ENCODE measurements around the gene UNC5CL. TPM values are rescaled to one million over a fixed set of nuclear protein-coding genes. Genes with fewer than 3 reads are reported as not detected.
A peak's percentile ranks its signal among the peaks of the same experiment; 100 is the strongest.

The UNC5CL gene
- total and polyA plus RNA-seq, 9 of the 15 experiments (the other 6 are each of a cell fraction or from before 2014, with no cell fraction given), result 0.07 to 1.8 (median 0.62) TPM; not detected in 1

DNA sequence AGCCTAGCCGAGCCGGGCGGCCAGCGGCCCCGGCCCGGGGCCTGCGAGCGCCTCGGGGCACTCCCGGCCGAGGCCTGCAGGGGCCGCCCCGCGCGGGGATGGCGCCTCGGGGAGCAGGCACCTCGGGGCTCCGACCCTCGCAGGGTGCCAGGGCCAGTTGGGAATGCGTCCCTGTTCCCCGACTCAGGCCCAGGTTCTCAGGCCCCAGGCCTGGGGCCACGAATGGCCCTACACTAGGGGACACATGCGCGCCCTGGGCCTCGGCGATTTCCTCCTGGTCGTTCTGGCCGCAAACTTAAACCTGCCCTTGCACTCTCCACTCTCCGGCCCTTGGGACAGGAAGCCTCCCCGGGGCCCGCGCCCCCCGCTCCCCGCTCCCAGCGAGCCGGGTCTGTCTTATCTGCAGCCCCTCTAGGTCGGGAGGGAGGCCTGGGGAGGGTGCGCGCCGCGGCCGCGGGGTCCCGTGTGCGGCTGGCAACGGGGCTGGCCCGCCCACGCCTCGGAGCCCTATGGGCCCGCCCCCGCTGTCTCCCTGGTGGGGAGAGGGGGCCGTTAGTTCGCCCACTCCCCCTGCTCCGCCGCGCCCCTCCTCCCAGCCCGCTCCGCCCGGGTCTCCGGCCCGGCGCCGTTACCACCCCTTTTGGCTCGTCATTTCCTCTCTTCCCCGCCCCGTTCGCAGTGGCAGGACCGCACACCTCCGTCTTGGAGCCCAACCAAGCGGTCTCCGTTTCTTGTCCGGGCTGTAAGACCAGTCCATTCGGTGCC is 34.4 kb upstream of the UNC5CL start (continued):
- TF ChIP-seq, protein P1, sequence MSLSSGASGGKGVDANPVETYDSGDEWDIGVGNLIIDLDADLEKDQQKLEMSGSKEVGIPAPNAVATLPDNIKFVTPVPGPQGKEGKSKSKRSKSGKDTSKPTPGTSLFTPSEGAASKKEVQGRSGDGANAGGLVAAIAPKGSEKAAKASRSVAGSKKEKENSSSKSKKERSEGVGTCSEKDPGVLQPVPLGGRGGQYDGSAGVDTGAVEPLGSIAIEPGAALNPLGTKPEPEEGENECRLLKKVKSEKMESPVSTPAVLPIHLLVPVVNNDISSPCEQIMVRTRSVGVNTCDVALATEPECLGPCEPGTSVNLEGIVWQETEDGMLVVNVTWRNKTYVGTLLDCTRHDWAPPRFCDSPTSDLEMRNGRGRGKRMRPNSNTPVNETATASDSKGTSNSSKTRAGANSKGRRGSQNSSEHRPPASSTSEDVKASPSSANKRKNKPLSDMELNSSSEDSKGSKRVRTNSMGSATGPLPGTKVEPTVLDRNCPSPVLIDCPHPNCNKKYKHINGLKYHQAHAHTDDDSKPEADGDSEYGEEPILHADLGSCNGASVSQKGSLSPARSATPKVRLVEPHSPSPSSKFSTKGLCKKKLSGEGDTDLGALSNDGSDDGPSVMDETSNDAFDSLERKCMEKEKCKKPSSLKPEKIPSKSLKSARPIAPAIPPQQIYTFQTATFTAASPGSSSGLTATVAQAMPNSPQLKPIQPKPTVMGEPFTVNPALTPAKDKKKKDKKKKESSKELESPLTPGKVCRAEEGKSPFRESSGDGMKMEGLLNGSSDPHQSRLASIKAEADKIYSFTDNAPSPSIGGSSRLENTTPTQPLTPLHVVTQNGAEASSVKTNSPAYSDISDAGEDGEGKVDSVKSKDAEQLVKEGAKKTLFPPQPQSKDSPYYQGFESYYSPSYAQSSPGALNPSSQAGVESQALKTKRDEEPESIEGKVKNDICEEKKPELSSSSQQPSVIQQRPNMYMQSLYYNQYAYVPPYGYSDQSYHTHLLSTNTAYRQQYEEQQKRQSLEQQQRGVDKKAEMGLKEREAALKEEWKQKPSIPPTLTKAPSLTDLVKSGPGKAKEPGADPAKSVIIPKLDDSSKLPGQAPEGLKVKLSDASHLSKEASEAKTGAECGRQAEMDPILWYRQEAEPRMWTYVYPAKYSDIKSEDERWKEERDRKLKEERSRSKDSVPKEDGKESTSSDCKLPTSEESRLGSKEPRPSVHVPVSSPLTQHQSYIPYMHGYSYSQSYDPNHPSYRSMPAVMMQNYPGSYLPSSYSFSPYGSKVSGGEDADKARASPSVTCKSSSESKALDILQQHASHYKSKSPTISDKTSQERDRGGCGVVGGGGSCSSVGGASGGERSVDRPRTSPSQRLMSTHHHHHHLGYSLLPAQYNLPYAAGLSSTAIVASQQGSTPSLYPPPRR (CRISPR knock-in tag; IDR thresholded peaks at IDR 0.05; ENCODE audit: borderline replicate concordance), result no peak
- TF ChIP-seq ZNF324 (CRISPR knock-in tag; IDR thresholded peaks at IDR 0.05) (no peak), ATF7 (IDR thresholded peaks at IDR 0.05) (peak; percentile 9; the same call in 1 of the 2 replicates), SP1 (CRISPR knock-in tag; IDR thresholded peaks at IDR 0.05) (peak; percentile 59; the same call in 1 of the 2 replicates), EP300 (IDR thresholded peaks at IDR 0.05; ENCODE audit: low read length) (peak; percentile 13; the same call in 1 of the 2 replicates), KDM5B (IDR thresholded peaks at IDR 0.05; ENCODE audit: insufficient replicate concordance, low read depth, low read length) (peak; percentile 76), POU5F1 (IDR thresholded peaks at IDR 0.05; ENCODE audit: borderline replicate concordance, low read depth, low read length, partially characterized antibody) (no peak), BCL6 (CRISPR knock-in tag; IDR thresholded peaks at IDR 0.05) (no peak), SIN3A (IDR thresholded peaks at IDR 0.05; ENCODE audit: borderline replicate concordance in 2 of 2, control insufficient read depth in 1 of 2, low read depth in 2 of 2, low read length in 2 of 2) (peak; percentile 78 to 80; a peak in 1 of 4 replicates)
- TF ChIP-seq, protein P2, sequence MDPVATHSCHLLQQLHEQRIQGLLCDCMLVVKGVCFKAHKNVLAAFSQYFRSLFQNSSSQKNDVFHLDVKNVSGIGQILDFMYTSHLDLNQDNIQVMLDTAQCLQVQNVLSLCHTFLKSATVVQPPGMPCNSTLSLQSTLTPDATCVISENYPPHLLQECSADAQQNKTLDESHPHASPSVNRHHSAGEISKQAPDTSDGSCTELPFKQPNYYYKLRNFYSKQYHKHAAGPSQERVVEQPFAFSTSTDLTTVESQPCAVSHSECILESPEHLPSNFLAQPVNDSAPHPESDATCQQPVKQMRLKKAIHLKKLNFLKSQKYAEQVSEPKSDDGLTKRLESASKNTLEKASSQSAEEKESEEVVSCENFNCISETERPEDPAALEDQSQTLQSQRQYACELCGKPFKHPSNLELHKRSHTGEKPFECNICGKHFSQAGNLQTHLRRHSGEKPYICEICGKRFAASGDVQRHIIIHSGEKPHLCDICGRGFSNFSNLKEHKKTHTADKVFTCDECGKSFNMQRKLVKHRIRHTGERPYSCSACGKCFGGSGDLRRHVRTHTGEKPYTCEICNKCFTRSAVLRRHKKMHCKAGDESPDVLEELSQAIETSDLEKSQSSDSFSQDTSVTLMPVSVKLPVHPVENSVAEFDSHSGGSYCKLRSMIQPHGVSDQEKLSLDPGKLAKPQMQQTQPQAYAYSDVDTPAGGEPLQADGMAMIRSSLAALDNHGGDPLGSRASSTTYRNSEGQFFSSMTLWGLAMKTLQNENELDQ (CRISPR knock-in tag; IDR thresholded peaks at IDR 0.05; ENCODE audit: borderline replicate concordance), result 0 out of 2 replicates have a peak, but pooled peaks have one; percentile 52
- TF ChIP-seq, protein P3, sequence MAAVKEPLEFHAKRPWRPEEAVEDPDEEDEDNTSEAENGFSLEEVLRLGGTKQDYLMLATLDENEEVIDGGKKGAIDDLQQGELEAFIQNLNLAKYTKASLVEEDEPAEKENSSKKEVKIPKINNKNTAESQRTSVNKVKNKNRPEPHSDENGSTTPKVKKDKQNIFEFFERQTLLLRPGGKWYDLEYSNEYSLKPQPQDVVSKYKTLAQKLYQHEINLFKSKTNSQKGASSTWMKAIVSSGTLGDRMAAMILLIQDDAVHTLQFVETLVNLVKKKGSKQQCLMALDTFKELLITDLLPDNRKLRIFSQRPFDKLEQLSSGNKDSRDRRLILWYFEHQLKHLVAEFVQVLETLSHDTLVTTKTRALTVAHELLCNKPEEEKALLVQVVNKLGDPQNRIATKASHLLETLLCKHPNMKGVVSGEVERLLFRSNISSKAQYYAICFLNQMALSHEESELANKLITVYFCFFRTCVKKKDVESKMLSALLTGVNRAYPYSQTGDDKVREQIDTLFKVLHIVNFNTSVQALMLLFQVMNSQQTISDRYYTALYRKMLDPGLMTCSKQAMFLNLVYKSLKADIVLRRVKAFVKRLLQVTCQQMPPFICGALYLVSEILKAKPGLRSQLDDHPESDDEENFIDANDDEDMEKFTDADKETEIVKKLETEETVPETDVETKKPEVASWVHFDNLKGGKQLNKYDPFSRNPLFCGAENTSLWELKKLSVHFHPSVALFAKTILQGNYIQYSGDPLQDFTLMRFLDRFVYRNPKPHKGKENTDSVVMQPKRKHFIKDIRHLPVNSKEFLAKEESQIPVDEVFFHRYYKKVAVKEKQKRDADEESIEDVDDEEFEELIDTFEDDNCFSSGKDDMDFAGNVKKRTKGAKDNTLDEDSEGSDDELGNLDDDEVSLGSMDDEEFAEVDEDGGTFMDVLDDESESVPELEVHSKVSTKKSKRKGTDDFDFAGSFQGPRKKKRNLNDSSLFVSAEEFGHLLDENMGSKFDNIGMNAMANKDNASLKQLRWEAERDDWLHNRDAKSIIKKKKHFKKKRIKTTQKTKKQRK (IDR thresholded peaks at IDR 0.05; ENCODE audit: borderline replicate concordance, low read depth, low read length), result no peak
- TF ChIP-seq, protein P4, sequence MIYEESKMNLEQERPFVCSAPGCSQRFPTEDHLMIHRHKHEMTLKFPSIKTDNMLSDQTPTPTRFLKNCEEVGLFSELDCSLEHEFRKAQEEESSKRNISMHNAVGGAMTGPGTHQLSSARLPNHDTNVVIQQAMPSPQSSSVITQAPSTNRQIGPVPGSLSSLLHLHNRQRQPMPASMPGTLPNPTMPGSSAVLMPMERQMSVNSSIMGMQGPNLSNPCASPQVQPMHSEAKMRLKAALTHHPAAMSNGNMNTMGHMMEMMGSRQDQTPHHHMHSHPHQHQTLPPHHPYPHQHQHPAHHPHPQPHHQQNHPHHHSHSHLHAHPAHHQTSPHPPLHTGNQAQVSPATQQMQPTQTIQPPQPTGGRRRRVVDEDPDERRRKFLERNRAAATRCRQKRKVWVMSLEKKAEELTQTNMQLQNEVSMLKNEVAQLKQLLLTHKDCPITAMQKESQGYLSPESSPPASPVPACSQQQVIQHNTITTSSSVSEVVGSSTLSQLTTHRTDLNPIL (CRISPR knock-in tag; IDR thresholded peaks at IDR 0.05), result no peak
- TF ChIP-seq, protein P5, sequence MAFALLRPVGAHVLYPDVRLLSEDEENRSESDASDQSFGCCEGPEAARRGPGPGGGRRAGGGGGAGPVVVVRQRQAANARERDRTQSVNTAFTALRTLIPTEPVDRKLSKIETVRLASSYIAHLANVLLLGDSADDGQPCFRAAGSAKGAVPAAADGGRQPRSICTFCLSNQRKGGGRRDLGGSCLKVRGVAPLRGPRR (CRISPR knock-in tag; IDR thresholded peaks at IDR 0.05), result no peak

All from K562 (cell line).